Testis (tissue), 3 donors: ENCODE data around the gene CNTD1. TPM values are rescaled to one million over a fixed set of nuclear protein-coding genes. Genes with fewer than 3 reads are reported as not detected.
A peak's percentile ranks its signal among the peaks of the same experiment; 100 is the strongest.

Experiments
- DNase-seq: peaks from one replicate; pipeline ENCODE4 v3.0.0-alpha.2; 2019
- H3K27ac ChIP-seq, 2 donors: fragments of 200-600 bp; sonication (generic); one replicate each; pipeline ENCODE4 v1.5.1; 2019
- H3K27me3 ChIP-seq: fragments of 200-600 bp; sonication (generic); one replicate; pipeline ENCODE4 v1.5.1; 2019
- H3K36me3 ChIP-seq: fragments of 200-600 bp; sonication (generic); one replicate; pipeline ENCODE4 v1.5.1; 2017; ENCODE audit warnings: low read depth; ENCODE audit errors: missing control alignments
- H3K4me1 ChIP-seq: fragments of 200-600 bp; sonication (generic); one replicate; pipeline ENCODE4 v1.5.1; 2019
- H3K4me3 ChIP-seq, 2 donors: fragments of 200-600 bp; sonication (generic); one replicate each; pipeline ENCODE4 v1.5.1; 2017 to 2019
- H3K9me3 ChIP-seq: fragments of 200-600 bp; sonication (generic); one replicate; pipeline ENCODE4 v1.5.1; 2017
- POLR2A ChIP-seq: fragments of 450-650 bp; IDR thresholded peaks from one replicate; pipeline ENCODE4 v1.6.1; 2017; ENCODE audit warnings: antibody characterized with exemption, mild to moderate bottlenecking, moderate library complexity
- WGBS, 2 donors: methylation state at CpG; one replicate each; pipeline ENCODE4 v1.1.5; 2018; 5-methylcytosine and 5-hydroxymethylcytosine counted together
- intact Hi-C: fragments of 100-400 bp; cut with DNase I; formaldehyde crosslinking; loops from one replicate; pipeline ENCODE4 v1.15.1; 2023; ENCODE audit warnings: low total_unique reads
- polyA plus RNA-seq: library from polyadenylated mRNA; stranded (reverse); fragments of 350-450 nt; fragmentation: Illumina TruSeq; extraction: RNeasy Lipid Tissue Mini Kit (QIAGEN cat#74804); gene quantifications from one replicate; pipeline ENCODE4 v1.2.3, GENCODE V29; 2014; ENCODE audit warnings: low read depth, low replicate concordance; ENCODE audit not compliant: insufficient read depth
- total RNA-seq, 2 donors: library from RNA; depleted of rRNA; stranded (reverse); fragments of >200 nt; gene quantifications; one replicate each; pipeline ENCODE4 v1.2.3, GENCODE V29; 2016
- TF ChIP-seq, protein P1 (sequence below), 3 experiments: fragments of 450-650 bp in 2 of 3; fragments of 200-600 bp in 1 of 3; sonication (generic) in 1 of 3; IDR thresholded peaks; one replicate each; pipeline ENCODE4 v1.5.1; 2016 to 2019; ENCODE audit warnings: antibody characterized with exemption in 3 of 3, mild to moderate bottlenecking in 2 of 3, moderate library complexity in 1 of 3

CNTD1 gene
- total and polyA plus RNA-seq, 3 donors from 2014 or later, result 21.2 to 114 (median 49.1) TPM

DNA sequence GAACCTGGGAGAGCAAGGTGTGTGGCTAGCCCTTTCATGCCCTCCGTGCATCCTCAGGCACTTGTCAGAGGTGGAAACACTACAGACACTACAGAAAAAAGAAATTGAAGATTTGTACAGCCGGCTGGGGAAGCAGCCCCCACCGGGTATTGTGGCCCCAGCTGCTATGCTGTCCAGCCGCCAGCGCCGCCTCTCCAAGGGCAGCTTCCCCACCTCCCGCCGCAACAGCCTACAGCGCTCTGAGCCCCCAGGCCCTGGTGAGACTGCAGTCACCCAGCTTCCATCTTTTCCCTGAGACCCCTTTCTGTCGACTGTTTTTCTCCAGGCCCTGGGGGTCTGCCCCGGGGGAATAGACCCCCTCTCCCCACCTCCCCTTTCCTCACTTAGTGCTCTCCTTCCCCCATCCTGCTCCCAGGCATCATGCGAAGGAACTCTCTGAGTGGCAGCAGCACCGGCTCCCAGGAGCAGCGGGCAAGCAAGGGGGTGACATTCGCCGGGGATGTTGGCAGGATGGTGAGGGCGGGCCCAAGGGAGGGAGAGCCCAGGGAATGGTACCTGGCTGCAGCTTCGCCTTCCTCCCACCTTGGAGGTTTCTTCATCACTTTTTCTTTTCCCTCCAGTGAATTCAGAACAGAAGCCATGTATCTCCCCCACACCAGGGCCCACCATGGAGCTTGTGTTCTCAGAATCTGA lies 2.4 kb upstream of the CNTD1 start:
- intact Hi-C loops, result no loop called here
- Histone ChIP-seq H3K9me3 (no peaks in the 10 kb centered on the region), H3K36me3 (no peaks in the 10 kb centered on the region), H3K4me3 (no peak overlapping the region), H3K4me1 (peaks cover 11% of the 10 kb centered on the region), H3K27ac (no peak overlapping the region), H3K27me3 (no peaks in the 10 kb centered on the region)
- DNase-seq, result no peak
- 92 to 94% methylated on average over 18 of the region's 18 CpGs for WGBS, 2 donors
- TF ChIP-seq, protein P1, sequence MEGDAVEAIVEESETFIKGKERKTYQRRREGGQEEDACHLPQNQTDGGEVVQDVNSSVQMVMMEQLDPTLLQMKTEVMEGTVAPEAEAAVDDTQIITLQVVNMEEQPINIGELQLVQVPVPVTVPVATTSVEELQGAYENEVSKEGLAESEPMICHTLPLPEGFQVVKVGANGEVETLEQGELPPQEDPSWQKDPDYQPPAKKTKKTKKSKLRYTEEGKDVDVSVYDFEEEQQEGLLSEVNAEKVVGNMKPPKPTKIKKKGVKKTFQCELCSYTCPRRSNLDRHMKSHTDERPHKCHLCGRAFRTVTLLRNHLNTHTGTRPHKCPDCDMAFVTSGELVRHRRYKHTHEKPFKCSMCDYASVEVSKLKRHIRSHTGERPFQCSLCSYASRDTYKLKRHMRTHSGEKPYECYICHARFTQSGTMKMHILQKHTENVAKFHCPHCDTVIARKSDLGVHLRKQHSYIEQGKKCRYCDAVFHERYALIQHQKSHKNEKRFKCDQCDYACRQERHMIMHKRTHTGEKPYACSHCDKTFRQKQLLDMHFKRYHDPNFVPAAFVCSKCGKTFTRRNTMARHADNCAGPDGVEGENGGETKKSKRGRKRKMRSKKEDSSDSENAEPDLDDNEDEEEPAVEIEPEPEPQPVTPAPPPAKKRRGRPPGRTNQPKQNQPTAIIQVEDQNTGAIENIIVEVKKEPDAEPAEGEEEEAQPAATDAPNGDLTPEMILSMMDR (IDR thresholded peaks at IDR 0.05), result no peak
- no peak for TF ChIP-seq POLR2A

DNA sequence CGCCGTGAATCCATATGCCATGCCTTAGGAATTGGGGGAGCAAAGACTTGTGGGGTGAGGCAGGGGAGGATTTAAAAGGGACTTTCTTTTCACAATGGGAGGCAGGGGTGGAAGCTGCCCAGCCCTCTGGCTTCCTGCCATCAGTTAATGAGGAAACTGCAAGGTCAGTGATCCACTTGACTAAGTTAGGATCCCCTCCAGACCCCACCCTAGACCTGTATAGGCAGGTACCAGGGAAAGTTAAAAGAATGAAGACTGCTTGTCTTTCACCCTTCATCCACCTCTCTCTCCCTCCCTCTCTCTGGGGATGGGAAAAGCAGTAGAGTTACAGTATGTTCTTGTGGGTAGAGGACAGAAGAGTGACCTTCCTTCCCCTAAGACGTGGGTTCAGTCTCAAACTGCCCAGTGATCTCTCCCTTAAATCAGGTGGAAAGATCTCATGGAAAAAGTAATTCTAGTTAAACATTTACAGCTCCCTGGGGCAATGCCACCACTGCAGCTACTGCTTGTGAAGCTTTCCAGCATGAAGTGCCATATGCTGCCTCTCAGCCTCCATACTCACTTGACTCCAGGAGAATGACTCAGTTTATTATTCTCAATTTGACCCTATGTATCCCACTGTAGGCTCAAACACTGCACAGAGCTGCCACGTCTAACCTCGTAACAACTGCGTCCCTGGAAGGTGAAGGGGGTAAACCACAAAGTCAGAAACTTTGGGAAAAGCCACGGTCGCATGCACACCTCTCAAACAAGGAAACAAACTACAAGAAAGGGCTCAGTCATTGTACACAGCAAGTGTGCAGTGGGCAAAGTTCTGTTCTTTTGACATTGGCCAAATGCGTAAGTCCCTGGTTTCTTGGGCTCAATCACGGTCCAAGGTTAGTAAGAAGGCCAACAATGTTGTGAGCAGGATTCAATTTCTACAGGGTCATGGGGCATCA lies 1.3 kb upstream of the CNTD1 start:
- Histone ChIP-seq H3K4me1 (peaks cover 17% of the 10 kb centered on the region), H3K4me3 (peak overlapping the region in 1 of 2 donors; percentile 81), H3K27ac (peak overlapping the region in 1 of 2 donors; percentile 19), H3K36me3 (no peaks in the 10 kb centered on the region), H3K27me3 (no peaks in the 10 kb centered on the region), H3K9me3 (no peaks in the 10 kb centered on the region)
- TF ChIP-seq, protein P1 (IDR thresholded peaks at IDR 0.05), result no peak
- TF ChIP-seq POLR2A, result no peak
- no peak for DNase-seq
- WGBS, 2 donors, result 78 to 82% methylated on average over 10 of the region's 10 CpGs
- intact Hi-C loops, result no loop called here

DNA sequence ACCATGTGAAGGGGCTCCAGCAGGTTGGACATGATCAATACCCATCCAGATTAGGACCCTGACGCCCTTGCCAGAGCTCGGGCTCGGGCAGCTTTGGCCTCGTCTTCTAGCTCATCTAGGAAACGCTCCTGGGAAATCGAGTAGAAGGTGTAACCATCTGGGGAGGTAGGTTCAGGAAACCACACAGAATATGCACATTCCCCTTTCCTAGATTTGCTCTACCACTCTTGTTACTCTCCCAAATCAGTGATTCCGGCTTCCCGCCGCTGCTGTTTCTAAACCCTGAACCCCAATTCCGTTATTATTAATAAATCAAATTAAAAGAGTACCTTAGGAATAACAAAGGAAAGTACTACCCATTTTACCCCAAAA lies 664 bp upstream of the CNTD1 start:
- Histone ChIP-seq H3K4me3 (peak overlapping the region; percentile 81), H3K9me3 (no peaks in the 10 kb centered on the region), H3K36me3 (no peaks in the 10 kb centered on the region), H3K27ac (peak overlapping the region; percentile 19 to 74), H3K4me1 (peaks cover 22% of the 10 kb centered on the region), H3K27me3 (no peaks in the 10 kb centered on the region)
- DNase-seq, result no peak
- intact Hi-C loops, result no loop called here
- 17 to 20% methylated on average over 7 to 10 of the region's 10 CpGs for WGBS, 2 donors
- TF ChIP-seq, protein P1 (IDR thresholded peaks at IDR 0.05), result no peak
- TF ChIP-seq POLR2A, result no peak

DNA sequence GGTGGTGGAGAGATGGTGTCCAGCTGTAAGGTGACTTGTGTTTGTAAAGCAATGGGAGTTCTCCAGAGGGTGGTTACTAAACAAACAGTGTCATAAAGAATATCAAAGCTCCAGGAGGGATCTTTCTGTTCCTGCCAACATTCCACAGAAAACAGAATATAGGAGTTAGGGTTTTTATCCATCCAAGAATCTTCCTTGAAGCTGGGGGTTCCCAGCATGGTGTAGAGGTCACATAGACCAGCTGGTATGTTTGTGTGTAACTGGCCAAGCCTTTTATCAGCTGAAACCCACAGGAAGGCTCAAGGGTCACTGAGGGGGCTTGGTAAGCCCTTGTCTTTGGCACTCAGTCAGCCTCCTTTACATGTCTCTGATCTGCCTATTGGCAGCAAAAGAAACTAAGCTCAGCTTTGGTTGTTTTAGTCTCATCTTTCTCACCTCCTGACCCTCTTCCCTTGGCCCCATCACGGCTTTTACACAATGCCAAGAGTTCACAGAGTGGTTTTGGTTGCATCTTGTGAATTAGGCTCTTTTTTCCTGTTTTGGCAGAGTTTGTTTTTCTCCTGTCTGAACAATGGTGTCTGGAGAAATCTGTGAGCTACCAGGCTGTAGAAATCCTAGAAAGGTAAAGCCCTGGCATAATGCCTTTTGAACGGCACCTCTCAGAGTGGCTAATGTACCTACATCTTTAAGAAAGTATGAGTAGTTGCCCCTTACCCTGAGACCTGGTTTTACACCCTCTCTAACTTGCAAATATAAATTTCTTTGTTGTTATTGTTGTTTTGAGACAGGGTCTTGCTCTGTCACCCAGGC lies 4.6 kb downstream of the CNTD1 start:
- Histone ChIP-seq H3K27me3 (no peaks in the 10 kb centered on the region), H3K9me3 (no peaks in the 10 kb centered on the region), H3K36me3 (no peaks in the 10 kb centered on the region), H3K4me3 (no peak overlapping the region), H3K27ac (no peak overlapping the region), H3K4me1 (peaks cover 19% of the 10 kb centered on the region)
- TF ChIP-seq, protein P1 (IDR thresholded peaks at IDR 0.05), result no peak
- TF ChIP-seq POLR2A, result no peak
- WGBS, 2 donors, result 56 to 57% methylated on average over 2 of the region's 2 CpGs
- DNase-seq, result no peak
- intact Hi-C loops, result no loop called here
